Activated CD4-positive, alpha-beta T cell treated with anti-CD3 and anti-CD28 coated beads for 36 hours (primary cell): ENCODE data around the gene ACADM. TPM values are rescaled to one million over a fixed set of nuclear protein-coding genes. Genes with fewer than 3 reads are reported as not detected.
"Not testable (repeated sequence)": the region's sequence is repeated elsewhere in the genome, so short reads cannot be mapped to it uniquely, and the experiment has no call there.

ENCODE experiments used
- ATAC-seq: fragments of 200-7000 bp; cut with Tn5 transposase; one replicate; pipeline ENCODE4 v1.10.0; 2021; ENCODE audit warnings: mild to moderate bottlenecking, moderate library complexity
- CTCF ChIA-PET: fragments of 350-600 bp; sonication (Branson Sonifier 250); formaldehyde crosslinking; loops from one replicate; lab custom pipeline; 2021; ENCODE audit warnings: antibody characterized with exemption; lab: Charles Lee
- POLR2A ChIA-PET: fragments of 350-600 bp; sonication (Branson Sonifier 250); formaldehyde crosslinking; loops from one replicate; lab custom pipeline; 2021; ENCODE audit warnings: antibody characterized with exemption, inconsistent platforms; lab: Charles Lee
- DNase-seq: peaks from one replicate; pipeline ENCODE4 v3.0.0-alpha.2; 2020
- H3K27ac Mint-ChIP-seq: one replicate; pipeline ENCODE4 v1.8.0; 2021; ENCODE audit warnings: mixed read lengths
- H3K27me3 Mint-ChIP-seq: one replicate; pipeline ENCODE4 v1.8.0; 2021; ENCODE audit warnings: mixed read lengths
- H3K36me3 Mint-ChIP-seq: one replicate; pipeline ENCODE4 v1.8.0; 2021; ENCODE audit warnings: low read depth, mixed read lengths
- H3K4me1 Mint-ChIP-seq: one replicate; pipeline ENCODE4 v1.8.0; 2021; ENCODE audit warnings: mixed read lengths
- H3K4me3 Mint-ChIP-seq: one replicate; pipeline ENCODE4 v1.8.0; 2021; ENCODE audit warnings: mild to moderate bottlenecking, moderate library complexity, mixed read lengths
- H3K9me3 Mint-ChIP-seq: one replicate; pipeline ENCODE4 v1.8.0; 2021; ENCODE audit warnings: low read depth, mixed read lengths
- intact Hi-C, 2 experiments: fragments of 100-400 bp; cut with DNase I in 1 of 2; cut with micrococcal nuclease in 1 of 2; formaldehyde crosslinking; loops; one replicate each; pipeline versions ENCODE4 v1.14.2 to v1.15.1; 2022 to 2024; cut with DNase I, micrococcal nuclease
- total RNA-seq, 2 experiments: library from RNA; stranded (reverse); gene quantifications; one replicate each; pipeline ENCODE4 v1.2.3, GENCODE V29; 2021

The ACADM gene
- total RNA-seq, result 10 to 100 TPM; 47.2 to 51.8 TPM

DNA sequence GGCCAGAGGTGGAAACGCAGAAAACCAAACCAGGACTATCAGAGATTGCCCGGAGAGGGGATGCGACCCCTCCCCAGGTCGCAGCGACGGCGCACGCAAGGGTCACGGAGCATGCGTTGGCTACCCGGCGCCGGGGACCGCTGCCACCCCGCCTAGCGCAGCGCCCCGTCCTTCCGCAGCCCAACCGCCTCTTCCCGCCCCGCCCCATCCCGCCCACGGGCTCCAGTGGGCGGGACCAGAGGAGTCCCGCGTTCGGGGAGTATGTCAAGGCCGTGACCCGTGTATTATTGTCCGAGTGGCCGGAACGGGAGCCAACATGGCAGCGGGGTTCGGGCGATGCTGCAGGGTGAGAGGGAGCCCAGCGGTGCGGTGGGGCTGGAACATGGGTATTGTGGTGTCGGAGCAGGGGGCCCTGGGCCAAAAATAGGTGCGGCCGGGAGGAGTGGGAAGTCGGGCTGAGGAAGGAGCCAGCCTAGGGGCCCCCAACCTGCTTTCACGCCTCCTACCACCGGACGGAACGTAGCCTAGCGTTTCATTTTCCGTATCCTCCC lies at the start of gene ACADM:
Gene ACADM, plus strand, starts transcription at position 238 of the 551 bp plus-strand sequence. Its CDS starts 79 bp downstream, at position 317.
- intact Hi-C loops, result loop anchor here (1.0 to 10.0 kb wide), 5 partner anchors 62 to 1526 kb away; partner anchors contain the start of genes CRYZ (in 2 of the 2), RABGGTB (in 2 of the 2), TYW3 (in 2 of the 2) and FPGT (in 1 of the 2)
- POLR2A ChIA-PET, result no interaction called here
- peaks cover 40% of the 10 kb centered on the region for H3K4me1 Mint-ChIP-seq

GRCh38 chr1:75677443-75677842 lies 47.1 kb upstream of the ACADM start:
- ATAC-seq, result no peak
- Mint-ChIP-seq H3K27me3 (peaks cover 11% of the 10 kb centered on the region), H3K36me3 (no peaks in the 10 kb centered on the region), H3K4me3 (no peak overlapping the region), H3K4me1 (no peaks in the 10 kb centered on the region), H3K27ac (no peak overlapping the region), H3K9me3 (no peaks in the 10 kb centered on the region)
- ChIA-PET CTCF (no interaction called here), POLR2A (no interaction called here)
- DNase-seq, result no peak
- intact Hi-C loops, result no loop called here

More for the DNA sequence above, at the start of gene ACADM:
- CTCF ChIA-PET, result interaction anchor here (0.6 kb wide), 1 partner anchor 558 kb away, joined by 6 read pairs; no protein-coding TSS in a partner anchor
- DNase-seq, result peak; percentile 91
- Mint-ChIP-seq H3K36me3 (no peaks in the 10 kb centered on the region), H3K27ac (peak within 1 kb of the TSS; percentile 98), H3K27me3 (no peaks in the 10 kb centered on the region), H3K9me3 (no peaks in the 10 kb centered on the region), H3K4me3 (peak within 1 kb of the TSS; percentile 98)
- peak; percentile 94 for ATAC-seq

- peaks cover 11% of the 10 kb centered on the region for H3K27me3 Mint-ChIP-seq
- H3K9me3 Mint-ChIP-seq, POLR2A ChIA-PET, H3K36me3 Mint-ChIP-seq, H3K4me1 Mint-ChIP-seq, H3K4me3 Mint-ChIP-seq, intact Hi-C loops, DNase-seq, ATAC-seq, H3K27ac Mint-ChIP-seq, CTCF ChIA-PET: not testable (repeated sequence)
These were observed 46.5 kb upstream of the ACADM start for GRCh38 chr1:75677964-75678363.

GRCh38 chr1:75690547-75690946 lies 34.0 kb upstream of the ACADM start:
- Mint-ChIP-seq H3K27ac (no peak overlapping the region), H3K9me3 (no peaks in the 10 kb centered on the region), H3K4me1 (no peaks in the 10 kb centered on the region), H3K27me3 (peaks cover 8% of the 10 kb centered on the region), H3K4me3 (no peak overlapping the region), H3K36me3 (no peaks in the 10 kb centered on the region)
- no peak for DNase-seq
- intact Hi-C loops, result no loop called here
- ATAC-seq, result no peak
- POLR2A ChIA-PET, result no interaction called here
- CTCF ChIA-PET, result no interaction called here

GRCh38 chr1:75693551-75693950 lies 31.0 kb upstream of the ACADM start:
- H3K27ac Mint-ChIP-seq, result no peak overlapping the region
- ChIA-PET CTCF (no interaction called here), POLR2A (no interaction called here)
- H3K36me3 Mint-ChIP-seq, result no peaks in the 10 kb centered on the region
- no peaks in the 10 kb centered on the region for H3K4me1 Mint-ChIP-seq
- H3K9me3 Mint-ChIP-seq, result no peaks in the 10 kb centered on the region
- intact Hi-C loops, result no loop called here
- H3K27me3 Mint-ChIP-seq, result peaks cover 11% of the 10 kb centered on the region
- DNase-seq (no peak), ATAC-seq (no peak)
- H3K4me3 Mint-ChIP-seq, result no peak overlapping the region

GRCh38 chr1:75696000-75696399 lies 28.5 kb upstream of the ACADM start:
- POLR2A ChIA-PET, result no interaction called here
- DNase-seq, result no peak
- Mint-ChIP-seq H3K27ac (no peak overlapping the region), H3K9me3 (no peaks in the 10 kb centered on the region), H3K4me1 (no peaks in the 10 kb centered on the region), H3K4me3 (no peak overlapping the region), H3K27me3 (peaks cover 10% of the 10 kb centered on the region), H3K36me3 (no peaks in the 10 kb centered on the region)
- intact Hi-C loops, result no loop called here
- ATAC-seq, result no peak
- CTCF ChIA-PET, result no interaction called here

DNA sequence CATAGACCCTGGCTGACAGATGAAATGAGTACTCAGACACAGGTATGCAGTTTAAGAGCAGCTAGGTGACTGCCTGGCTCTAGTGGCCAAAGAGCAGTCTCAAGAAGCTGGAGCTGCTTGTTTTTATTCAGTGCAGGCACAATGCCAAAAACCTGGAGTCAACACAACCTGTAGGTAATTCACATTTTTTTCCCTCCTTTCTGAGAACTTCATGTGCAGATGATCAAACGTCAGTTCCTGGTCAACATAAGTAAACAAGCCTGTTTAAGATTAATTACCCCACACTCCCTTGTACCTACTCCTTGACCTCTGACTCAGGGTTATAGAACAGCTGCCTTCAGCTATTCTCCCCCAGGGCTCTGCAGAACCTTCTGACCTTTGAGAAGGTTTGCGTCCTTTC lies 17.3 kb upstream of the ACADM start:
- CTCF ChIA-PET, result no interaction called here
- H3K4me3 Mint-ChIP-seq, result no peak overlapping the region
- POLR2A ChIA-PET, result no interaction called here
- ATAC-seq (no peak), DNase-seq (no peak)
- H3K27ac Mint-ChIP-seq, result no peak overlapping the region
- no peaks in the 10 kb centered on the region for H3K9me3 Mint-ChIP-seq
- no peaks in the 10 kb centered on the region for H3K4me1 Mint-ChIP-seq
- no peaks in the 10 kb centered on the region for H3K36me3 Mint-ChIP-seq
- peaks cover 18% of the 10 kb centered on the region for H3K27me3 Mint-ChIP-seq
- intact Hi-C loops, result no loop called here

DNA sequence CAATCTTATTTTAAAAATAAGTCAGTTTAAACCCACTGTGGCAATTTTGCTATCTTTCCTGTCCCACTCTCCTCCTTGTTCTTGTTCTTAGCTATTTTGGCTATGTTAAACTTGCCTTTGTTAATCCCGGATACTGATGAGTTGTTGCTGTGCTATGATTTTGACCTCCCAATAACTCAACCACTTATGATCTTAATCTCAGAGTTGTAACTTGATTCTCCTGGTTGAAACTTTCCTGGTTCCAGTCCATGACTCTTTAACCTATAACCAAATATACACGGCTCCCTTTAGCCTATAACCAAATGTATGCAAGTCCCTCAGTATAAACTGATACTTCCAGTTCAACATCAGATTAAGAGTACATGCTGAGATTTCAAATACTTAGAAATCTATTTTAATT lies 15.6 kb upstream of the ACADM start:
- intact Hi-C loops, result no loop called here
- ChIA-PET CTCF (no interaction called here), POLR2A (no interaction called here)
- no peak overlapping the region for H3K4me3 Mint-ChIP-seq
- no peak overlapping the region for H3K27ac Mint-ChIP-seq
- H3K36me3 Mint-ChIP-seq, result no peaks in the 10 kb centered on the region
- H3K9me3 Mint-ChIP-seq, result no peaks in the 10 kb centered on the region
- H3K27me3 Mint-ChIP-seq, result peaks cover 22% of the 10 kb centered on the region
- H3K4me1 Mint-ChIP-seq, result no peaks in the 10 kb centered on the region
- DNase-seq (no peak), ATAC-seq (no peak)

GRCh38 chr1:75710832-75711231 lies 13.7 kb upstream of the ACADM start:
- no peaks in the 10 kb centered on the region for H3K4me1 Mint-ChIP-seq
- H3K4me3 Mint-ChIP-seq, result no peak overlapping the region
- CTCF ChIA-PET, result no interaction called here
- H3K36me3 Mint-ChIP-seq, result no peaks in the 10 kb centered on the region
- intact Hi-C loops, result no loop called here
- POLR2A ChIA-PET, result no interaction called here
- H3K27ac Mint-ChIP-seq, result no peak overlapping the region
- peaks cover 24% of the 10 kb centered on the region for H3K27me3 Mint-ChIP-seq
- H3K9me3 Mint-ChIP-seq, result no peaks in the 10 kb centered on the region
- DNase-seq (no peak), ATAC-seq (no peak)

GRCh38 chr1:75711846-75712245 lies 12.7 kb upstream of the ACADM start:
- Mint-ChIP-seq H3K27ac (no peak overlapping the region), H3K4me3 (no peak overlapping the region), H3K27me3 (peaks cover 24% of the 10 kb centered on the region), H3K36me3 (no peaks in the 10 kb centered on the region), H3K9me3 (no peaks in the 10 kb centered on the region), H3K4me1 (no peaks in the 10 kb centered on the region)
- CTCF ChIA-PET, result no interaction called here
- POLR2A ChIA-PET, result no interaction called here
- DNase-seq (no peak), ATAC-seq (no peak)
- intact Hi-C loops, result no loop called here

DNA sequence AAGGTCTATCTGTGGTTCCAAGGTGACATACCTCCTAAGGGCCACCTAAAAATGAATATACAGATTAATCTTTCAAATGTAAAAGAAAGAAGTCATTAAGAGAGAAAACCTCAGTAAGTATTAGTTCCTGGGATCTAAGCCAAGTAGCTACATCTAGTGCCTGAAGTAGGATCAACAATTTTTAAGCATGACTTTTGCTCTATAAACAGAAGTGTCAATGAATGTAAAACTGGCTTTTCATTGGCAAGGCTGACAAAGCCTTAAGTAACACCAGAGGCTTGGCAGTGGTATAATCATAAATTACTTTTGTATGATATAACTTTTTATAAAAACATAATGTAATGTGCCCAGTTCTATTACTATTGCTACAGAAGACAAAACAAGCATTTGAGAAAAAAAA lies 12.2 kb upstream of the ACADM start:
- ChIA-PET POLR2A (no interaction called here), CTCF (no interaction called here)
- no peak overlapping the region for H3K27ac Mint-ChIP-seq
- H3K9me3 Mint-ChIP-seq, result no peaks in the 10 kb centered on the region
- H3K36me3 Mint-ChIP-seq, result no peaks in the 10 kb centered on the region
- intact Hi-C loops, result no loop called here
- no peak for DNase-seq
- H3K4me1 Mint-ChIP-seq, result no peaks in the 10 kb centered on the region
- no peak for ATAC-seq
- H3K27me3 Mint-ChIP-seq, result peaks cover 22% of the 10 kb centered on the region
- no peak overlapping the region for H3K4me3 Mint-ChIP-seq

DNA sequence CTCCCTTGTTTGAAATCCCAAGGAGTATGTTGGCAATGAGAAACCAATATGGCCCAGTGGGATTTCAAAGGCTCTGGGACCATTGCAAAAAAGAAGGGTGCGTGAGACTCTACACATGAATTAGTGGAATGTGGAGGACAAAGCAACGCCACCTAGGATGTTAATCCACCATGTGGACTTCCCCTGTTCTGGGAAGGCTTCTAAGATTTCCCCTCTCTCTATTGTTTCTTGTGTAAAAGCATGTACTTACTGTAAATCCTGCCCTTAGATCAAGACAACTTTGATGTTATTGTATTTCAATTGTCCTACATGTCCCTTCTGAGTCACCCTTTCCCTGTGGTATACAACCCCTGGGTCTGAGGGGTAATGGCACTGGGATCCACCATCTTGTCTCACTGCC lies 4.7 kb upstream of the ACADM start:
- ChIA-PET POLR2A (no interaction called here), CTCF (no interaction called here)
- Mint-ChIP-seq H3K4me3 (no peak overlapping the region), H3K4me1 (peaks cover 13% of the 10 kb centered on the region), H3K9me3 (no peaks in the 10 kb centered on the region), H3K27ac (no peak overlapping the region), H3K36me3 (no peaks in the 10 kb centered on the region), H3K27me3 (no peaks in the 10 kb centered on the region)
- DNase-seq (no peak), ATAC-seq (no peak)
- intact Hi-C loops, result loop anchor here in 1 of 2 experiments (10.0 kb wide), 1 partner anchor 955 kb away; no protein-coding TSS in a partner anchor
